Measurements from ENCODE around the gene F12.

The F12 gene

GRCh38 chr5:177403102-177403791 is 6.1 kb downstream of the F12 start:
- DNase-seq, result peak; percentile 67

GRCh38 chr5:177402271-177403043 is 6.9 kb downstream of the F12 start:
- Mint-ChIP-seq H3K27me3 (peaks cover 95% of the 10 kb centered on the region), H3K36me3 (no peaks in the 10 kb centered on the region), H3K4me1 (peaks cover 38% of the 10 kb centered on the region), H3K27ac (no peak overlapping the region), H3K9me3 (no peaks in the 10 kb centered on the region), H3K4me3 (peak overlapping the region; percentile 71)
- CTCF ChIA-PET, result interaction anchor here (0.8 to 9.7 kb wide), 25 partner anchors 10 to 288 kb away, joined by 3 to 228 read pairs (median 8); partner anchors contain the start of genes GRK6, LMAN2, PDLIM7 and PRR7
- DNase-seq, result peak; percentile 83

More at GRCh38 chr5:177403102-177403791, 6.1 kb downstream of the F12 start:
- Mint-ChIP-seq H3K9me3 (no peaks in the 10 kb centered on the region), H3K27me3 (peaks cover 95% of the 10 kb centered on the region), H3K36me3 (no peaks in the 10 kb centered on the region), H3K4me3 (peak overlapping the region; percentile 71), H3K27ac (peak overlapping the region; percentile 49), H3K4me1 (peaks cover 38% of the 10 kb centered on the region)
- CTCF ChIA-PET, result interaction anchor here (0.7 to 9.7 kb wide), 28 partner anchors 9 to 443 kb away, joined by 3 to 228 read pairs (median 8); partner anchors contain the start of genes GRK6, PDLIM7, PRR7 and SLC34A1

GRCh38 chr5:177399997-177400868 is 9.1 kb downstream of the F12 start, which contains the start of gene PFN3:
TSS of gene PFN3 (minus strand) at chr5:177400661. CDS start at chr5:177400576, 85 bp downstream.
- H3K4me3 Mint-ChIP-seq, result no peak within 1 kb of the TSS
- H3K36me3 Mint-ChIP-seq, result no peaks in the 10 kb centered on the region
- no peaks in the 10 kb centered on the region for H3K9me3 Mint-ChIP-seq
- peaks cover 31% of the 10 kb centered on the region for H3K4me1 Mint-ChIP-seq
- no peak within 1 kb of the TSS for H3K27ac Mint-ChIP-seq
- DNase-seq, result no peak
- CTCF ChIA-PET, result interaction anchor here (5.4 to 9.7 kb wide), 4 partner anchors 9 to 53 kb away, joined by 104 to 228 read pairs (median 174); partner anchors contain the start of genes GRK6 and PRR7
- peaks cover 94% of the 10 kb centered on the region for H3K27me3 Mint-ChIP-seq

GRCh38 chr5:177397875-177398390 is 11.4 kb downstream of the F12 start:
- H3K27ac Mint-ChIP-seq, result no peak overlapping the region
- H3K4me3 Mint-ChIP-seq, result no peak overlapping the region
- peaks cover 94% of the 10 kb centered on the region for H3K27me3 Mint-ChIP-seq
- no peaks in the 10 kb centered on the region for H3K9me3 Mint-ChIP-seq
- no peak for DNase-seq
- peaks cover 15% of the 10 kb centered on the region for H3K4me1 Mint-ChIP-seq
- CTCF ChIA-PET, result interaction anchor here (0.6 to 2.4 kb wide), 3 partner anchors 27 to 59 kb away, joined by 3 to 9 read pairs (median 3); no protein-coding TSS in a partner anchor
- no peaks in the 10 kb centered on the region for H3K36me3 Mint-ChIP-seq

GRCh38 chr5:177396807-177397206 is 12.6 kb downstream of the F12 start:
- Mint-ChIP-seq H3K27ac (no peak overlapping the region), H3K4me3 (no peak overlapping the region), H3K27me3 (peaks cover 88% of the 10 kb centered on the region), H3K9me3 (no peaks in the 10 kb centered on the region), H3K36me3 (no peaks in the 10 kb centered on the region), H3K4me1 (peaks cover 3% of the 10 kb centered on the region)
- DNase-seq, result no peak
- CTCF ChIA-PET, result interaction anchor here (1.4 to 2.4 kb wide), 2 partner anchors 57 to 60 kb away, joined by 3 to 9 read pairs; no protein-coding TSS in a partner anchor

- Mint-ChIP-seq H3K36me3 (no peaks in the 10 kb centered on the region), H3K4me1 (peaks cover 8% of the 10 kb centered on the region), H3K27ac (no peak overlapping the region), H3K4me3 (no peak overlapping the region), H3K27me3 (peaks cover 80% of the 10 kb centered on the region), H3K9me3 (no peaks in the 10 kb centered on the region)
- CTCF ChIA-PET, result no interaction called here
- no peak for DNase-seq
Measured at GRCh38 chr5:177396078-177396477, 13.3 kb downstream of the F12 start.

- Mint-ChIP-seq H3K27ac (no peak overlapping the region), H3K36me3 (no peaks in the 10 kb centered on the region), H3K4me1 (peaks cover 29% of the 10 kb centered on the region), H3K9me3 (no peaks in the 10 kb centered on the region), H3K27me3 (peaks cover 74% of the 10 kb centered on the region), H3K4me3 (no peak overlapping the region)
- no peak for DNase-seq
- CTCF ChIA-PET, result interaction anchor here (1.3 to 8.7 kb wide), 3 partner anchors 9 to 59 kb away, joined by 4 to 177 read pairs (median 119); partner anchors contain the start of gene PFN3
Measured at GRCh38 chr5:177393990-177394389, 15.4 kb downstream of the F12 start.

- Mint-ChIP-seq H3K36me3 (no peaks in the 10 kb centered on the region), H3K27ac (no peak overlapping the region), H3K4me1 (peaks cover 36% of the 10 kb centered on the region), H3K4me3 (no peak overlapping the region), H3K27me3 (peaks cover 67% of the 10 kb centered on the region), H3K9me3 (no peaks in the 10 kb centered on the region)
- CTCF ChIA-PET, result interaction anchor here (1.3 to 8.9 kb wide), 5 partner anchors 10 to 107 kb away, joined by 4 to 177 read pairs (median 114); partner anchors contain the start of genes PDLIM7 and PFN3
- DNase-seq, result no peak
Measured at GRCh38 chr5:177393206-177393765, 16.1 kb downstream of the F12 start.

GRCh38 chr5:177392765-177393164 is 16.6 kb downstream of the F12 start:
- no peak overlapping the region for H3K4me3 Mint-ChIP-seq
- no peaks in the 10 kb centered on the region for H3K36me3 Mint-ChIP-seq

GRCh38 chr5:177390363-177391300 is 18.7 kb downstream of the F12 start:
- DNase-seq, result peak; percentile 93
- CTCF ChIA-PET, result interaction anchor here (0.6 to 8.9 kb wide), 48 partner anchors 12 to 282 kb away, joined by 3 to 177 read pairs (median 5); partner anchors contain the start of genes LMAN2, MXD3, PDLIM7 and PFN3
- H3K4me1 Mint-ChIP-seq, result peaks cover 42% of the 10 kb centered on the region
- H3K27me3 Mint-ChIP-seq, result peaks cover 56% of the 10 kb centered on the region
- H3K27ac Mint-ChIP-seq, result peak overlapping the region; percentile 92
- no peaks in the 10 kb centered on the region for H3K36me3 Mint-ChIP-seq
- peak overlapping the region; percentile 8 for H3K4me3 Mint-ChIP-seq
- no peaks in the 10 kb centered on the region for H3K9me3 Mint-ChIP-seq

More at GRCh38 chr5:177392765-177393164, 16.6 kb downstream of the F12 start:
- peaks cover 65% of the 10 kb centered on the region for H3K27me3 Mint-ChIP-seq
- H3K4me1 Mint-ChIP-seq, result peaks cover 40% of the 10 kb centered on the region
- DNase-seq, result no peak
- CTCF ChIA-PET, result interaction anchor here (1.5 to 8.9 kb wide), 5 partner anchors 10 to 108 kb away, joined by 3 to 177 read pairs (median 114); partner anchors contain the start of genes PDLIM7 and PFN3
- H3K27ac Mint-ChIP-seq, result no peak overlapping the region
- H3K9me3 Mint-ChIP-seq, result no peaks in the 10 kb centered on the region

GRCh38 chr5:177389241-177390169 is 19.9 kb downstream of the F12 start:
- Mint-ChIP-seq H3K27ac (peak overlapping the region; percentile 92), H3K9me3 (no peaks in the 10 kb centered on the region), H3K27me3 (peaks cover 55% of the 10 kb centered on the region), H3K36me3 (no peaks in the 10 kb centered on the region), H3K4me1 (peaks cover 49% of the 10 kb centered on the region), H3K4me3 (peak overlapping the region; percentile 21)
- peak; percentile 54 for DNase-seq
- CTCF ChIA-PET, result interaction anchor here (0.8 to 8.9 kb wide), 31 partner anchors 11 to 281 kb away, joined by 3 to 177 read pairs (median 7); partner anchors contain the start of genes GRK6, LMAN2, MXD3 and PDLIM7
